Endothelial cell (in vitro differentiated cells): Measurements from ENCODE around the gene CADM1. TPM values are rescaled to one million over a fixed set of nuclear protein-coding genes. Genes with fewer than 3 reads are reported as not detected.

Experiments
- DNase-seq: peaks from one replicate; pipeline ENCODE4 v3.0.0; 2021; ENCODE audit warnings: low spot score
- H3K27ac Mint-ChIP-seq: one replicate; pipeline ENCODE4 v1.8.0; 2021; ENCODE audit warnings: mixed read lengths, inconsistent platforms; ENCODE audit not compliant: unreplicated experiment
- H3K27me3 Mint-ChIP-seq: one replicate; pipeline ENCODE4 v1.8.0; 2021; ENCODE audit warnings: mild to moderate bottlenecking, moderate library complexity, mixed read lengths, inconsistent platforms; ENCODE audit not compliant: unreplicated experiment
- H3K36me3 Mint-ChIP-seq: one replicate; pipeline ENCODE4 v1.8.0; 2021; ENCODE audit warnings: mild to moderate bottlenecking, low read depth, mixed read lengths, inconsistent platforms; ENCODE audit not compliant: unreplicated experiment
- H3K4me1 Mint-ChIP-seq: one replicate; pipeline ENCODE4 v1.8.0; 2021; ENCODE audit warnings: mild to moderate bottlenecking, mixed read lengths, inconsistent platforms; ENCODE audit not compliant: unreplicated experiment
- H3K4me3 Mint-ChIP-seq: one replicate; pipeline ENCODE4 v1.8.0; 2021; ENCODE audit warnings: mild to moderate bottlenecking, mixed read lengths, inconsistent platforms; ENCODE audit not compliant: unreplicated experiment
- H3K9me3 Mint-ChIP-seq: one replicate; pipeline ENCODE4 v1.8.0; 2021; ENCODE audit warnings: mixed read lengths, inconsistent platforms; ENCODE audit not compliant: unreplicated experiment
- total RNA-seq: library from RNA; stranded (reverse); fragmentation: NEBNext Ultra II Directional; extraction: Animal tissue kit (Norgen Biotek cat#: 25700); gene quantifications from one replicate; pipeline ENCODE4 v1.2.1, GENCODE V29; 2021; ENCODE audit not compliant: unreplicated experiment
- TF ChIP-seq, protein P1 (sequence below): fragments of 200-600 bp; sonication (generic); IDR thresholded peaks from one replicate; pipeline ENCODE4 v1.5.0; 2021; ENCODE audit warnings: antibody characterized with exemption; ENCODE audit not compliant: unreplicated experiment

The CADM1 gene
- total RNA-seq, 1 donor from 2014 or later, result 65.5 TPM

DNA sequence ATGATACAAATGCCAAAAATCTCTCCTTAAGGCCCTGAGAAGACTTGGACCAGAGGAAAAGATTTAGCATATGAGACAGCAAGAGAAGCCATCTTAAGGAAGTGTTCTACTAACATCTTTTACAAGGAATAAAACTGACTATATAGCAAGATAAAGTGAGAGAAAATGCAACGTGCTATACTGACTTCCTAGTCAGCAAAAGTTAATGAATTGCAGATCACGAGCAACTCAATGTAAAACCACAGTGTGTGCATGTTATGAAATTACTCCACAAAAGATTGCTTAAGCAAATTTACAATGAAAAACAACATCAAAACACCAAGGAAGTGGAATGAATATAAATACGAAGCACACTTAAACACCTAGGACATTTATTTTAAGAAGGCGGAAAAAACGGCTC is 187.5 kb downstream of the CADM1 start:
- Mint-ChIP-seq H3K4me1 (peaks cover 2% of the 10 kb centered on the region), H3K27me3 (peaks cover 2% of the 10 kb centered on the region), H3K36me3 (no peaks in the 10 kb centered on the region), H3K9me3 (no peaks in the 10 kb centered on the region), H3K4me3 (no peak overlapping the region), H3K27ac (no peak overlapping the region)
- TF ChIP-seq, protein P1, sequence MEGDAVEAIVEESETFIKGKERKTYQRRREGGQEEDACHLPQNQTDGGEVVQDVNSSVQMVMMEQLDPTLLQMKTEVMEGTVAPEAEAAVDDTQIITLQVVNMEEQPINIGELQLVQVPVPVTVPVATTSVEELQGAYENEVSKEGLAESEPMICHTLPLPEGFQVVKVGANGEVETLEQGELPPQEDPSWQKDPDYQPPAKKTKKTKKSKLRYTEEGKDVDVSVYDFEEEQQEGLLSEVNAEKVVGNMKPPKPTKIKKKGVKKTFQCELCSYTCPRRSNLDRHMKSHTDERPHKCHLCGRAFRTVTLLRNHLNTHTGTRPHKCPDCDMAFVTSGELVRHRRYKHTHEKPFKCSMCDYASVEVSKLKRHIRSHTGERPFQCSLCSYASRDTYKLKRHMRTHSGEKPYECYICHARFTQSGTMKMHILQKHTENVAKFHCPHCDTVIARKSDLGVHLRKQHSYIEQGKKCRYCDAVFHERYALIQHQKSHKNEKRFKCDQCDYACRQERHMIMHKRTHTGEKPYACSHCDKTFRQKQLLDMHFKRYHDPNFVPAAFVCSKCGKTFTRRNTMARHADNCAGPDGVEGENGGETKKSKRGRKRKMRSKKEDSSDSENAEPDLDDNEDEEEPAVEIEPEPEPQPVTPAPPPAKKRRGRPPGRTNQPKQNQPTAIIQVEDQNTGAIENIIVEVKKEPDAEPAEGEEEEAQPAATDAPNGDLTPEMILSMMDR, result no peak
- DNase-seq, result no peak

DNA sequence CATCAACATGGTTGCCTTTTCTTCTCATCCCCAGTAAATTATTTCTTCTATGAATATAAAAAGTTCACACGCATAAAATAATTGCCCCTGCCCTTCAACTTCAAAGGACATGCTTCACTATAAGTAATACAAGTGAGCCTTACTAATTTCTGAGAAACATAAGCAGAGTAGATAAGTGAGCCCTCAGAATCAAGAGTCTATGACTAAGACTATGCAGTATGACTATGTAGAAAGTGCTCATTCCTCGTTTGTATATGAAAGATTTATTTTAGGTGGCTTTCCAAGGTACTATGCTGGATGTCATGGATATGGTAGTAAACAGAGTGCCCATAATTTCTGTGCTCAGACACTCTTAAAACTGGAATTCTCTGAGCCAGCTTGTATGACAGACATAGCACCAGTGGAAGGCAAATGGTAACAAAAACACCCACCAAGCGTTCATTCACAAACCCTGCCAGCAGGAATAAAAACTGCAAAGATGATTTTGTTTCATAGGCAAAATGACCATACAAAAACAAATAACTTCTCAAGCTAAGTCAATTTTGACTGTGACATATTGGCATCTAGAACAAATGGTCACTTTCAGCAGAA is 189.8 kb downstream of the CADM1 start:
- H3K4me1 Mint-ChIP-seq, result peaks cover 2% of the 10 kb centered on the region

DNA sequence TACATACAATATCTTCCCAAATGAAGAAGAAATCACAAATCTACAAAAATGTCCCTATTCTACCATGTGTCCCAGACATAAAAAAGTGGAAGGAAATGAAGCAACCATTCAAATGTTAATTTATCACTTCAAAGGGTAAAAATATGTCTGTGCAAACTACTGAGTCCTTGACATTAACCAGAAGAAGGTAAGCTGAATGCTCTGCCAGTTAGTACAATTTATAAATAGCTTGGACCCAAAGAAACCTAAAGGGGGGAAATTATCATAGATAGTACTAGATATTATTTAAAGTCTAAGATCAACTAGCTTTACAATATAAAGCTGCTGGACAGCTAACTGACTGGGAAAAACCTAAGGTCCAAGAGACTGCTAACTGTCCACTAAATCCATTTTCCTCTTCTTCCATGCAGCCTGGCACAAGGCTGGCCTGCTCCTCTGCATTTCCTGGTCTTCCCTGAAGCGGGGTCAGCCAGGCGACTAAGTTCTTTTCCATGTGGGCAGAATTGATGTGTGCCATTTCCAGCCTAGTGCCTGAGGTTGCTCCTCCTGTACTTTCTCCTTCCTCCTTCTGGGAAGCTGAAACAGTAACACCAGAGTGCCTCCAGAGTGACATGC is 190.9 kb downstream of the CADM1 start:
- Mint-ChIP-seq H3K4me1 (no peaks in the 10 kb centered on the region), H3K9me3 (no peaks in the 10 kb centered on the region), H3K27ac (no peak overlapping the region), H3K36me3 (no peaks in the 10 kb centered on the region), H3K27me3 (peaks cover under 1% of the 10 kb centered on the region), H3K4me3 (no peak overlapping the region)
- no peak for DNase-seq
- TF ChIP-seq, protein P1, result no peak

More for the DNA sequence above, 189.8 kb downstream of the CADM1 start:
- Mint-ChIP-seq H3K4me3 (no peak overlapping the region), H3K9me3 (no peaks in the 10 kb centered on the region), H3K27ac (no peak overlapping the region), H3K36me3 (no peaks in the 10 kb centered on the region), H3K27me3 (peaks cover 2% of the 10 kb centered on the region)
- DNase-seq, result no peak
- TF ChIP-seq, protein P1, result no peak

DNA sequence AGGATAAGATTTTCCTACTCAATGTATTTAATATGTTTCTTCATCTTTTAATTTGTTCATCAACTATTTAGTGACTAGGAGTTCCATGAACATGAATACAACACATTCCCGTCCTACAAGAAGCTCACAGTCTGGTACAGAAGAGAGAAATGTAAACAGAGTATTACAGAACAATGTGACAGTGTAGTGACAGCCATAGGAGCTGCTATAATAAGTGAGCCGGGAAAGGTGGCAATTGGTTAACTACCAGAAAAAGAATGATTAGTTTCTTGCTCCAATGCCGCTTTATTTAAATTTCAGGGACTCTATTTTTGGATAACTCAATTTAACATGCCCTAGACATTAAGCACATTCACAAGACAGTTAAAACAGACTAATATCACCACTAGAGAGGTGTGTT is 192.3 kb downstream of the CADM1 start:
- H3K4me3 Mint-ChIP-seq, result no peak overlapping the region
- no peak overlapping the region for H3K27ac Mint-ChIP-seq
- TF ChIP-seq, protein P1, result no peak
- H3K36me3 Mint-ChIP-seq, result no peaks in the 10 kb centered on the region
- H3K27me3 Mint-ChIP-seq, result peaks cover 1% of the 10 kb centered on the region
- no peaks in the 10 kb centered on the region for H3K4me1 Mint-ChIP-seq
- DNase-seq, result no peak
- H3K9me3 Mint-ChIP-seq, result no peaks in the 10 kb centered on the region

DNA sequence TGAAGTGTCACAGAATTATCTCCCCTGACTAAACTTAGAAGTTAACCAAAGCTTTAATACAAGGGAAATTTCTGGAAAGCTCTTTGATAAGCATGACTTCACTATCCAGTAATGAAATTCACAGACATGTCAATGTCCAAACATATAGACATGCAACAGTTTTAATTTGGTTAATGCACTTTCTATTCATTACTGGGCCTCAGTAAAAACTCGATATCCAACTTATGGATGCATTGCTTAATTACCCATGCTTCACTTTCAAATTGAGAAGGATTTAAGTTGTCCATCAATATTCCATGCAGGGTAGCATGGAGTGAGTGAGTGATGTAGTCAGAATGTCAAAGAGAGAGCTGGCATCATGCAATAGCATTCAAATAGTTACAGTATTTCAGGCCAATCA is 197.5 kb downstream of the CADM1 start:
- H3K27me3 Mint-ChIP-seq, result peaks cover 1% of the 10 kb centered on the region
- TF ChIP-seq, protein P1, result no peak

More for the DNA sequence above, 197.5 kb downstream of the CADM1 start:
- Mint-ChIP-seq H3K27ac (no peak overlapping the region), H3K4me1 (no peaks in the 10 kb centered on the region), H3K4me3 (no peak overlapping the region), H3K9me3 (no peaks in the 10 kb centered on the region), H3K36me3 (no peaks in the 10 kb centered on the region)
- DNase-seq, result no peak
